Suppressor macrophage treated with lipopolysaccharide for 4 hours (primary cell): ENCODE data around the gene RHOH.

Source experiments
- DNase-seq: peaks from one replicate; pipeline ENCODE4 v3.0.0-alpha.2; 2020

The RHOH gene

DNA sequence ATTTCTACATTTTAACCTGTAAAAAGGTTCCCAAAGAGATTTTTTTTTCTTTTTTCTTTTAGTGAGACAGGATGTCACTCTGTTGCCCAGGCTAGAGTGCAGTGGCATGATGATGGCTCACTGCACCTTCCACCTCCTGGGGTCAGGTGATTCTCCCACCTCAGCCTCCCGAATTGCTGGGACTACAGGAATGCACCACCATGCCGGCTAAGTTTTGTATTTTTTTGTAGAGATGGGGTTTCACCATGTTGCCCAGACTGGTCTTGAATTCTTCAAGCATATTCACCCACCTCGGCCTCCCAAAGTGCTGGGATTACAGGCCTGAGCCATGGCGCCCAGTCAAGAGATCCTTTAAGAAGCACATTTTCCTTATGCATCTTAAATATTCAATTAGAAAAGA is 12.6 kb downstream of the RHOH start:
- no peak for DNase-seq

DNA sequence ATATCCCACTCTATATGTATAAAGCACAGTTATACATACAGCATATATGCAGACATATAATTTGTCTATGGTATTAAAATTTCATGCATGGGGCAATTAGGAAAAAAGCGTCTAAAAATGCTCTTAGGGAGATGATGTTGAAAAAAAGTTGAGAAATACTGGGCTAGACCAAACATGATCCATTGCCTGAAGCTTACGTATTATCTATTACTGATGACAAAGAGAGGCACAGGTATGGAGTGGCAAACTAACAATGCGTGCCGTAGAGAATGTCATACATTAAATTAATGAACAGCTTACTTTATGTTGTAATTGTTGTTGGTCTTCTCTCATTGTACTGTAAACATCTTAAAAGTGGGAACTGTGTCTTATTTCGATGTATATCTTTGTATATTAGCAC is 13.9 kb downstream of the RHOH start:
- DNase-seq, result no peak

DNA sequence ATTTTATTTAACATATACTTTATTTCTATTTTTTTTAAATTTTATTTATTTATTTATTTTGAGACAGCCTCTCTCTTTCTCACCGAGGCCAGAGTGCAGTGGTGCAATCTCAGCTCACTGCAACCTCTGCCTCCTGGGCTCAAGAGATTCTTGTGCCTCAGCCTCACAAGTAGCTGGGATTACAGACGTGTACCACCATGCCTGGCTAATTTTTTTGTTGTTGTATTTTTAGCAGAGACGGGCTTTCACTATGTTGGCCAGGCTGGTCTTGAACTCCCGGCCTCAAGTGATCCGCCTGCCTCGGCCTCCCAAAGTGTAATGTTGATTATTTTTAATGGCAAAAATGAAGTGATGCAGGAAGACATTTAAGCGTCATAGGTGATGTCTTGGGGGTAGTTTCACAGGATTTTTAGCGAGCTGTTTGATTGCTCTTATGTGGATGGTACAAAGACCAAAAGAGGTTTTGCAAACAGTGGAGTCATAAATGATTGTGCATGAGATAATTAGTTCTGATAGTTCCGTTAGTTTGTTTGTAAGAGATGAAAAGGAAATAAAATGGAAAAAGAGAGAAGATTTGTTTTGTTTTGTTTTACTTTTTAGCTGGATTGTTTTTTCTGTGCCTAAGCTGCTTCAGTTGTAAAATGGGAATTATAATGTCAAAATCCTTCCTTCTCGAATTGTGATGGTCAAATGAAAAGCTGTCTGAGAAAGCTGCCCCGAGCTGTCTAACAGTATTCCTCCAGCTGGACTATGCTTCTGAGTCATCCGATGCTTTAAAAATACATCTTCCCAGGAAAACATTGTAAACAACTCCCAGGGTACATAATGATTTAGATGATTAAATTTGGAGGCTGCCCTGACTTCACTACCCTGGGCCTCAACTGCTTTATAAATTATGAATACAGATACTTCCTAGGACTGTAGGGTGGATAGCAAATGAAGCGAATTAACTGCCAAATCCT is 14.7 kb downstream of the RHOH start:
- DNase-seq, result no peak

DNA sequence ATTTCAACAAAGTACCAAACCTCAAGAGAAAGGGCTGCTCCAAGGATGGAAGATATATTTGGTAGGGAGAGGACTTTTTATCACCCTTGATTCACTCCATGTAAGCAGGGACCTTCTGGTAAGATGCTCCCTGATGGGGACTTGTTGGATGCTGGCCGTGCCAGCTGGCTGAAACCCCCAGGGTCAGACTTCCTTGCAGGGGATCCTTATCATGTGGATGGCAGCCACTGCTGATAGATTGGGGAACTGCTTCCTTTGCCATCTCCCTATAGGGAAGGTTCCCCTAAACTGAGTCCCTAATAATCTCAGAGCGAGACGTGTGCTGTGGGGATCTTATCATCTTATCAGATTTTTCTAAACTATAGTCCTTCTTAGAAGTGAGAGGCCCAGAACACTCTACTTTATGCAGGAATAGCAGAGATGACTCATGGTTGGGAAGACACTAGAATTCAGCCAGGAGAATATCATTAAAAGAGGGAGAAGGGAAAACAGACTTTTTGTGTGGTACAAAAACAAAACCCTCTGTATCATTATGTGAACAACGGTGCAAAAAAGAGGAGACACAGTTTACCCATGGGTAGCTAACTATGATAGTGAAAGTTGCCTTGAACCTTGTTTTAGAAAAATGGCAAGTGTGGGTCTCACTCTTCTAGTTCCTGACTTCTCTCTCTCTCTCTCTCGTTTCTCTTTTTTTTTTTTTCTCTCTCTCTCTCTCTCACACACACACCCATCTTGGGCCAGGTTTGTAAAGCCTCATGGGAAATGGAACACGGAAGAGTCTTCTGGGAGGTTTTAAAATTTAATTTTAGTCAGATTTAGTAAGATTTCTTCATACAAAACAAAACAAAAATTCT is 16.1 kb downstream of the RHOH start:
- no peak for DNase-seq

DNA sequence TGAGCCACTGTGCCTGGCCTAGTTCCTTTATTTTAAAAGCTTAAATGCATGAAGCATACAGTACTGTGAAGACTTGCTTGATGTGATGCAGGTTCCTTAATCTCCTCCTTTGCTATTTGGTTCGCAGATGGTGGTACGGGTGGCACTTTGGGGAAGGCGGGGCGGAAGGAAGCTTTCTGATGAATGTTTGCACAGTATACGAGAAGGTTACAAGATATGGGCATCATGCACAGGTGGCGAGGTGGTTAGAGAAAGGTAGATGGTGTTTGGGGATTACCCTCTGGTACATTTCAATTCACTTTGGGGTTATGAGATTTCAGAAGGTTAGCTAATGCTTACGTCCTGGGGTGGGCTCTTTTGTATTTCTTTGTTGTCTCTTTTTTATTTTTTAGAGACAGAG is 17.2 kb downstream of the RHOH start:
- DNase-seq, result no peak

DNA sequence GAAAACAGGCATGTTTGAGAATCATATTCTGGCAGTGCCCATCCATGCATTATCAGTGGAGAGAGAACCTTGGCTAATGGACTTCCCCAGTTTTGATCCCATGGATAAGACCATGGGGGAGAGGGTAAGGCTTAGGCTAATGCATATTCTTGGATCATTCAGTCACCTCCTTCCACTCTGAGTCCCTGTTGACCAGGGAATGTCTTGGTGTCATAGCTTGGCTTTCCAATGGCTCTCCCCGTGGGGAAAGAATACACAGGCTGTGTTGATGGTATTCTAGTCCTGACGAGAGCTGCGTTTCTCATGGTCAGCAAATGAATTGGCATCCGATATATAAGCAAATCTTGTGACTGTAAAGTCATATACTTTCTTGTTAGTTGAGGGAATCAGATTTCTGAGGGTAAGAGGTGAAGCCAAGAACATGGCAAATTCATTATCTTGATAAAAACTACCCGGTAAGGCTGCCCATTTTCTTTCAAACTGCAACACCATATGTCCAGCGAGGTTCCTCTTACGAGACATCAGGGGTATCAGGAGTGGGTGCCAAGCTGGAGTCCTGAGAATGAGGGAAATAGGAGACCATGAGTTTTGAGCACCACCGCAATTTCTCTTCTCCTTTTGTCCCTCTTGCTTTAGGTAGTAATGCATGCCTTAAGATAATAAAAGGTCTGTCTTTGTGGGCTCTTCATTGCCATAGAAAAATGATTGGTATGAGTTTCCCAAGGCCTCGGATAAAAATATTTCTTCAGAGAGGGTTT is 18.0 kb downstream of the RHOH start:
- no peak for DNase-seq

DNA sequence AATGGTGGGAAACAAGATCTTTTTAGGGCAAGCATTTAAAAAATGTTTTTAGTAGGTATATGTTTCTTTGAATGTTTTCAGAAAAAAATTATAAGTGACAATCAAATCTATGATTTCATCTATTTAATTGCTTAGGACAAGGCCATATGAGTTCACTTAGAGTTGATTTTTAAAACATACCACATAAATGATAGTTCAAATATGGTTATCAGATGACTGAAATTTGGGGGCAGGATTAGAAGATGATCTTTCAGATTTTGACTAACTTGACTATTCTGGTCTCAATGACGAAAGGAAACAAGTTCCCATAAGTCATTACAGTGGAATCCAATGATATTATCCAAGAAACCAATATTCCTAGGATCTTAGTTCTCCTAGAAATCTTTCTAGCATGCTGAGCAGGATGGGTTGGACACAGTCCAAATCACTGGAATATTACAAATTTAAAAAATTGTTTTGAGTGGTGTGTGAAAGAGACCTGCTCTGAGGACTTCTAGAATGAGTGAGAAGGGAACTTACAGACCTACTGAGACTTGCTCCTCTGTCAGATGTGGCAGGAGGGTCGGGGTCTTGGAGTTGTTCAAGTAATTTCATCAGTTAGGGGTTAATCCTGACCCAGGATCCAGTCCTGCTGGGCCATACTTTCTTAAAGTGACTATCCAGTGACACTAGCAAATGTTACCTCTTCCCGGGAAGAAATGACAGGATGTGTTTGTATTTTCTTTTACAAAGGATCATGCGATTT is 20.0 kb downstream of the RHOH start:
- DNase-seq, result no peak

DNA sequence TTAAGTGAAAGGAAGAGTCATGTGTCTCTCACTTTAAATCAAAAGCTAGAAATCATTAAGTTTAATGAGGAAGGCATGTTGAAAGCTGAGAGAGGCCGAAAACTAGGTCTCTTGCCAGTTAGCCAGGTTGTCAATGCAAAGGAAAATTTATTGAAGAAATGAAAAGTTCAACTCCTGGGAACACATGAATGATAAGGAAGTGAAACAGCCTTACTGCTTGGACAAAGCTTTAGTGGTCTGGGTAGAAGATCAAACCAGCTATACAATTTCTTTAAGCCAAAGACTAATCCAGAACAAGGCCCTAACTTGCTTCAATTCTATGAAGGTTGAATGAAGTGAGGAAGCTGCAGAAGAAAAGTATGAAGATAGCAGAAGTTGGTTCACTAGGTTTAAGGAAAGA is 24.9 kb downstream of the RHOH start:
- no peak for DNase-seq

DNA sequence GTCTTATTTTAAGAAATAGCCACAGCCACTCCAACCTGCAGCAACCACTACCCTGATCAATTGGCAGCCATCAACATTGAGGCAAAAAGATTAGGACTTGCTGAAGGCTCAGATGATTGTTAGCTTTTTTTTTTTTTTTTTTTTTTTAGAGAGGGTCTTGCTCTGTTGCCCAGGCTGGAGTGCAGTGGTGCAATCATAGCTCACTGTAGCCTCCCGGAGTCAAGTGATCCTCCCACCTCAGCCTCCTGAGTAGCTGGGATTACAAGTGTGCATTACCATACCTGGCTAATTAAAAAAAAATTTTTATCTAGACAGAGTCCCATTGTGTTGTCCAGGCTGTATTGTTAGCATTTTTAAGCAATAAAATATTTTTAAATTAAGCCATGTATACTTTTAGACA is 26.5 kb downstream of the RHOH start:
- DNase-seq, result no peak

DNA sequence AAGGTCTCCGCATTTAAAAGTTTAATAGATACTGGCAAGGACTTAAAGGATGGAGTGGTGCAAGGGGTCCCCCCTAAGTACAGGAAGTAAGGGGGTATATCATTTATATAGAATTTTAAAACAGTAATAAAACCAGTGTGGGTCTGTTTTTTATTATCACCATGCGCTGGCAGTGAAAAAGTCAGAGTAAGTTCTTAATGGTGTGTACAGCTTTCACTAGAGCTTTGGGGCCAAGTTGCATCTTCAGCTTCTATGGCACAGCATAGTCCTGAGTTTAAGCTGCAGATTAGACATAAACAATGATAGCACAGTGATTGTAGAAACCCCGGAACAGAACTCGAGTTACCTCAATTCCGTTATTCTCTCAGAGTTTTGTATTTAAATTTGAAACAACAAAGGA is 27.6 kb downstream of the RHOH start:
- no peak for DNase-seq

DNA sequence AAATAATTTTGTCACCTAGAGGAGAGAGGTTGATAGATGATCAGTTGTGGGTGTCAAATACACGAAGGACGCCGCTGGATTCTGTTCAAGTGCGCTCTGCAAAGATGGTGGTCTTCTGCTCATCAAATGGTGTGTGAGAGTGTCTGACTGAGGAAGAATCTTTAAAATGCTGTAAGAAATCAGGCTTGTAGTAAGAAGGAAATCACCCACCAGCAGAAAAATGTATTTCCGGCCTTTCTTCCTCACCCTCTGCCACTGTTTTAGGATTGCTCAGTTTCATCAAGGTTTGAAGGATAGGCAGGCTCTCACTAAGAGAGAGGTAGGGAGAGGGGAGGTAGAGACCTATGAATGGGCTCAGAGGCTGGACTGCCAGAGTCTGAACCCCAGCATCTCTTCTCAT is 28.7 kb downstream of the RHOH start:
- DNase-seq, result no peak

DNA sequence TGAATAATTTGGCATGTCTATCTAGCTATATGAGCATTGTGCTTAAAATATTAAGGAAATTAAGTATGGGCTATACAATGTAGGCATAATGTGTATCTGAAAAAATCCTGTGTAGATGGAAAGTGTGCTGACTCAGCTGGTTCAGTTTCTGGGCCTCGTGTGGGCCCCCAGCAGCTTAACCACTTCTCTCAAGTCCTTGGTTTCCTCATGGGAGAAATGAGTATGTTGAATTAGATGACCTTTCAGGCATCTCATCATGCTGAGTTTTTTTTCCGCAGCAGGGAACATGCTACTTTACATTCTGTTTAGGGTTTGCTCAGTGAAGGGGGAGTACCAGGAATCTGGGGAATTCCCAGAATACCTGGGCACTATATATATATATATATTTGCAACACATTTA is 30.5 kb downstream of the RHOH start:
- DNase-seq, result peak; percentile 66

DNA sequence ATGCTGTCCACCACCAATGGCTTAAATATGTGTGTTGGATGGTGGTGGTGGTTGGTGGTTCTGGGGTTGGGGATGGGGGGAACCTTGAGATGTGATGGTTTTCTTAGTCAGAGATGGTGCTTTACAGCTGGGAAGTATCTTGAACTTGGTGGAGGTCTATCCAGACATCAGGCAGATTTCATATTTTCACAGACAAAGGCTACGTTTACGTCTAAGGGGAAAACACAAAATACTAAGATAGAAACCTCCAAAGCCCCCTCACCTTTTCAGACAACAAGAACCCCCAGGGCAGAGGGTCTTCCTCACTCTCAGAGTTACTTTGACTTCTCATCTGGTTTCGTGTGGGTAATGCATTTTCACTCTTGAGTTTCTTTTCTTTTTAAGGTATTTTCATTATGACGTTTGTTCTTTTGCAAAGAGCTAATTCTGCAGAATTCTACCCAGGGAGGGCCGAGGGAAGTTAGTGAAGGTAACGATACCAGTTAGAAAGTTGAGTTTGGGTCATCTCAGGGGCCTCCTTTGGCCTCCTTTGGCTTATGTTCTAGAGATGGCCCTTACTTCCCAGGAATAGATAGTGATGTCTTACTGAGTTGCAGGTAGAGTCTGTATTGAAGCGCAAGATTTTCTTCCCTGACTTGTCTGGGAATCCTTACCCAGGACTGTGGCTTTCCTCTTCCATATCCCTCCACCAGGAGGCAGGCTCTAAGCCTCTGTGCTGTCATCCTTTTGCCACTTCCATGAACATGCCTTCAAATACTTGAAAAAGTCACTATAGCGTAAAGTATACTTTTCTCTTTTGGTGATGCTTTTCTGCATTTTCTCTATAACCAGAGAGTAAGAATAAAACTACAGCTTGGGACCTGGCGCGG is 31.9 kb downstream of the RHOH start:
- peak; percentile 34 for DNase-seq

DNA sequence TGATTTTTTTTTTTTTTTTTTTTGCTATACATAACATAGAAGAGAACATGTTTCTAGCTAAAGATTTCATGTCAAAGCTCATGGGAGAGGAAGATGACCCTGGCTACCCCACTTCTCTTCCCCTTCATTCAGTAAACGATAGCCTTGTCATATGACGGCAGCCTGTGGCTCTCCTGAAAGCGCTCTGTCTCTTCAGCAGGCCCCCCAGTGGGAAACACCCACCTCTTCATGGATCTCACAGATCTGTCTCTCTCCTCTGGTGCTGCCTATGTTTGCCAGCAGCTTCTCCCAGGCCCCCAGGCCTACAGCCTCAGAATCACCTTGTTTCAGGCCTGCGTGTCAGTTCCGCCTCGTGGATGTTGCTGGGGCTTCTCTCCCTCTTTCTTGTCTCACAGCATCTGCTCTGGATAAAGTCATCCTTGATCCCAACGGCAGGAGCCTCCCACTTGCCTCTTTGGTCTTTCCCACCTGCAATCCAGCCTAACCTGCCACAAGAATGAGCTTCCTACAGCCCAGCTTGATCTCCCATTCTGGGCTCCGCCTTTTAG is 34.6 kb downstream of the RHOH start:
- no peak for DNase-seq

DNA sequence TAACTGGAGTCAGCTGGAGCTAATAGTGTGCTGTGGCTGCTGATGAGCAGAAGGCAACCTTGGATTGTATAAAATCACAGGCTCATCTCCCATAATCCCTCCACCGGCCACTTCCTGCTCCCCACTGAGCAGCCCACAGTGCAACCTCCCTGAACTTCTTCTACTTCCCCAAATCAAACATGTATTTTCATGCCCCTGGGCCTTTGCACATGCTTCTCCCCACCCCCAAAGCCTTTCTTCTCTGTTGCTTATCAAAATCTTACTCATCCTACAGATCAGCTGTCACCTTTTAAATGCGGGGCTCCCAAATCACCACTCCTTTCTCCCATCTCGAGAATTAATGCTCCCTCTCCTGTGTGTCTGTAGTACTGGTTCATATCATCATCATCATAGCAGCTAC is 35.8 kb downstream of the RHOH start:
- no peak for DNase-seq

DNA sequence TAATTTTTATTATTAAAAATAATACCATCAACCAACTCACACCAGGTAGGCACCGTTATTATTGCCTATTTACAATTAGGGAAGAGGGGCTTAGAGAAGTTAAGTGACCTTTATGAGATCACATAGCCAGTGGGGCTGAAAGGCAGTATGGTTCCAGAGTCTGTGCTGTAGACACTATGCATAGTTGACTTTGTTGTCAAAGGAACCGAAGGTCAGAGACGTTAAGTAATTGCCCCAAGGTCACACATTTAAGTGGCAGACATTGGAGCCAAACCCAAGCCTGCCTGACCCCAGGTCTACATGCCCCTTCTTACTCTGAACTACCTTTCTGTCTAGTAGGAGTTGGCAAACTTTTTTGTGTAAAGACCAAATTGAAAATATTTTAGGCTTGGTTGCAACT is 36.4 kb downstream of the RHOH start:
- DNase-seq, result no peak

DNA sequence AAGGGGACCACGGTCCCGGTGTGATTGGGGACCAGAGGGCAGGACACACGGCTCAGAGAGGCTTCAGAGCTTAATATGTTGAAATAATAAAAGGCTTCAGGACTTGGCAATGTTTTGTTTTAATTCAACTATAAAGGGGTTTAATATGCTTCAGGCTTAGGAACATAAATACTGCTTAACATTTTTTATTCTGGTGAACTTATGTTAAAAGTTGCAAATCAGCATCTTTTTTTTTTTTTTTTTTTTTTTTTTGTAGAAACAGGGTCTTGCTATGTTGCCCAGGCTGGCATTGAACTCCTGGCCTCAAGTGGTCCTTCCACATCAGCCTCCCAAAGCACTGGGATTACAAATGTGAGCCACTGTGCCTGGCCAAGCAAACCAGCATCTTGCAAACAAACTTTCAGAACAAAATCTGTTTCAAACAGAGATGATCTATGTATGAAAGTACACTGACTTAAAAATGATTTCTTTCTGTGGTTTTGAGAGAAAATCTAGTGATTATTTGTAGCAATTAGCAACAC is 37.7 kb downstream of the RHOH start:
- no peak for DNase-seq

DNA sequence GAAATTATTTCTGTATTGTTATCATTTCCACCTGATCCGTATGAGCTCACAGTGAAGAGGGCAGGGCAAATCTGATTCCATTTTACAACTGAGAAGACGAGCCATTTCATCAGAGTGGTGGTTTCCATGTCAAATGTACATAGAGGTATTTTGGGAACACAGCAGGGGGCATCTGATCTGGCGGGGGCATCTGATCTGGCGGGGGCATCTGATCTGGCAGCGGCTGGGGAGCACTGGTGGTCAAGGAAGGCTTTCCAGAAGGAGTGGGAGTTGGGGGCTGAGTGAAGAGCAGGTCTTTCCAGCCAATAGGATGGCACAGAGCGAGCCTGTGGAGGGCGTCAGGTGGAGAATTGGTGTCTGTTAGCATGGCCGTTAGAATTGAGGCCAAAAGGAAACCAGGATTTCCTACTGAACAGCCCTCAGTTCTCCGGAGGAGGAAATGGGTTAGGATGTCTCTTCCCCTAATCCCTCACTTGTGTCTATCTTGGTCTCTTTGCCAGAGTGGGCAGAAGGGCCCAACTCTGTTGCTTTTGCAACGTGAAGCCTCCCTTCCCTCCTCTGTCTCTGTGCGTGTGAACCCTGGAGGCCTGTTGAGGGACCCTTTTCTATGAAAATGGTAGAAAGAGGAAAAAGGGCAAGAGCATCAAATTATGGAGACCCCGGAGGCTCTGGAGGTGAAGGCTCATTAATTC is 41.3 kb downstream of the RHOH start:
- DNase-seq, result no peak

DNA sequence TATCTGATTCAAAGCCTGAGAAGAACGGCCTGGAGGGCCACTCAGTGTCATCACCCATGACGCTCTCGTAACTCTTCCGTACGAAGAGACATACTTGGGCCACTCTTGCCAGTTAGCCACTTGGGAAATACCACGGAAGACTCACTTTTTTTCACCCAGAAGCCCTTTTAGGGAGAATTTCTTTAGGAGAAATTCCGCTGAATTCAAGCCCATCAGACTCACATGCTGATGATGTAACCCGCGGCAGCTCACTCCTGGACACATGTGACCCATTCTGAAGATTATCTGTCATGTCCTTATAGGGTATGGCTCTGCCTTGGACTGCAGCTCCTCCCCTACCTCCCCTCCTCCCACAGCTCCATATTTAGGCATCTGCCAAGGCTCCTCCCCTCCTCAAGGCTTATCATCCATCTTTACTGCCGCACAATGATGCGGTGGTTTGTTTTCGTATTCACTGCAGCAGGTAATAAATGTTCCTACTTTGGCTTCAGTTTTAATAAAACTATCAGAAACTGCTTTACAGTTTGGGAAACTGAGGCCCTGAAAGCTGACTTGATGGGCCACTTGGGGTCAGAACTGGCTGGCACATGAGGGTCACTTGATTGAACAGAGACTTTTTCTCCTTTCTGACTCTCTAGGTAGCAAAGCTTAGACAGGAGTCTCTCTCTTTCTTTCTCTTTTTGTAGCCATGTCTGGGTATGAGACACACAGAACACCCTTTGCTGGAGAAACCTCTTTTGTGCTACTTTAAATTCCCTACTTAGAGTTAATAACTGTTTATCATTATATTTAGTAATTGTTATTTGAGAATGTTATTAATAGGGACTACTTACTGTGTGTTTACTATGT is 42.1 kb downstream of the RHOH start:
- peak; percentile 21 for DNase-seq
